ACHN (cell line): ENCODE data around the gene STAG1.
"Not testable (repeated sequence)": the region's sequence is repeated elsewhere in the genome, so short reads cannot be mapped to it uniquely, and the experiment has no call there.

ENCODE experiments used
- DNase-seq: peaks from one replicate; pipeline ENCODE4 v3.0.0-alpha.2; 2015
- in situ Hi-C: cut with HindIII; loops from 2 replicates; pipeline ENCODE4 v1.10.0; 2017; ENCODE audit warnings: low sequenced_read_pairs, low pct_ligation_motif_present, low pct_unique_long_range_greater_than_20kb

The STAG1 gene

GRCh38 chr3:136562026-136562425 is 190.2 kb downstream of the STAG1 start:
- DNase-seq = no peak
- in situ Hi-C loops = no loop called here

GRCh38 chr3:136559896-136560295 is 192.3 kb downstream of the STAG1 start:
- DNase-seq = no peak
- in situ Hi-C loops = no loop called here

- in situ Hi-C loops, DNase-seq: not testable (repeated sequence)
Measured at GRCh38 chr3:136549461-136549860, 202.7 kb downstream of the STAG1 start.

- in situ Hi-C loops = no loop called here
- DNase-seq = no peak
Measured at GRCh38 chr3:136547293-136547692, 204.9 kb downstream of the STAG1 start.

- peak; percentile 40 for DNase-seq
- in situ Hi-C loops = no loop called here
Measured at GRCh38 chr3:136546720-136547119, 205.5 kb downstream of the STAG1 start.

GRCh38 chr3:136545664-136546268 is 206.4 kb downstream of the STAG1 start:
- in situ Hi-C loops = no loop called here
- DNase-seq = peak; percentile 35

GRCh38 chr3:136544532-136544931 is 207.6 kb downstream of the STAG1 start:
- DNase-seq = no peak
- in situ Hi-C loops = no loop called here

- in situ Hi-C loops = no loop called here
- no peak for DNase-seq
Measured at GRCh38 chr3:136543385-136543784, 208.8 kb downstream of the STAG1 start.

GRCh38 chr3:136535906-136536305 is 216.3 kb downstream of the STAG1 start:
- in situ Hi-C loops = no loop called here
- no peak for DNase-seq

- in situ Hi-C loops = no loop called here
- DNase-seq = no peak
Measured at GRCh38 chr3:136532766-136533165, 219.4 kb downstream of the STAG1 start.

- in situ Hi-C loops = no loop called here
- no peak for DNase-seq
Measured at GRCh38 chr3:136518102-136518501, 234.1 kb downstream of the STAG1 start.

GRCh38 chr3:136516656-136517055 is 235.5 kb downstream of the STAG1 start:
- no peak for DNase-seq
- in situ Hi-C loops = no loop called here

- no peak for DNase-seq
- in situ Hi-C loops = no loop called here
Measured at GRCh38 chr3:136516095-136516494, 236.1 kb downstream of the STAG1 start.

GRCh38 chr3:136514533-136514932 is 237.6 kb downstream of the STAG1 start:
- in situ Hi-C loops, DNase-seq: not testable (repeated sequence)

GRCh38 chr3:136513367-136513766 is 238.8 kb downstream of the STAG1 start:
- in situ Hi-C loops = no loop called here
- no peak for DNase-seq

GRCh38 chr3:136512381-136512780 is 239.8 kb downstream of the STAG1 start:
- DNase-seq = no peak
- in situ Hi-C loops = no loop called here

GRCh38 chr3:136505676-136506075 is 246.5 kb downstream of the STAG1 start:
- in situ Hi-C loops = no loop called here
- DNase-seq = no peak

GRCh38 chr3:136503056-136503455 is 249.1 kb downstream of the STAG1 start:
- no peak for DNase-seq
- in situ Hi-C loops = no loop called here

GRCh38 chr3:136498919-136499447 is 253.2 kb downstream of the STAG1 start:
- in situ Hi-C loops = no loop called here

GRCh38 chr3:136495213-136495612 is 257.0 kb downstream of the STAG1 start:
- no peak for DNase-seq
- in situ Hi-C loops = no loop called here

More at GRCh38 chr3:136498919-136499447, 253.2 kb downstream of the STAG1 start:
- DNase-seq = no peak
